Epithelial cell of proximal tubule (primary cell): ENCODE results near the gene SULT1E1. TPM values are rescaled to one million over a fixed set of nuclear protein-coding genes. Genes with fewer than 3 reads are reported as not detected.

Source experiments
- DNase-seq: peaks from one replicate; pipeline ENCODE4 v3.0.0-alpha.2; 2011; ENCODE audit warnings: low read depth
- H3K4me3 ChIP-seq: 2 replicates; pipeline ENCODE4 v1.5.1; 2011; ENCODE audit warnings: low read depth, mild to moderate bottlenecking, low read length
- total RNA-seq: library from RNA; depleted of rRNA; stranded (reverse); fragments of >200 nt; gene quantifications from 2 replicates; pipeline ENCODE4 v1.2.3, GENCODE V29; 2015
- TF ChIP-seq, protein P1 (sequence below): conservative IDR thresholded peaks from 2 replicates; pipeline ENCODE4 v1.5.1; 2012; ENCODE audit warnings: low read depth, mild to moderate bottlenecking, low read length

Gene SULT1E1
- total RNA-seq, 1 donor from 2014 or later = not detected

DNA sequence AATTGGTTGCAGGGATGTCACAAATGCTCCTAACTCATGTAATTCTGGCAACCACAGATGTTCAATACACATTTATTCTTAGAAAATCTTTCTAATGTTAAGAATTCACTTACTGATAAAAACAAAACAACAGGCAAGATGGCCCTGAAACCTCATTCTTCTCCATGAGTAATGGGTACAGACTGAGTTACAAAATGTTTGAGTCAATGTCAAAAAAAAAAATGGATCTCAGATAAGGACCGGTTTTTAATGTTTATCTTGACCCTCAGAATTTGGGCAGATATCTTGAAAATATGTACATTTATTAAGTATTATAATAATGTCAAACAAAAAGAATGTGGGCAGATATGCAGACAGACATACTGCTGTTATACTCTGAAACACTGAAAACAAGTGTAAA is 1.8 kb upstream of the SULT1E1 start:
- no peak overlapping the region for H3K4me3 ChIP-seq
- DNase-seq = no peak
- TF ChIP-seq, protein P1, sequence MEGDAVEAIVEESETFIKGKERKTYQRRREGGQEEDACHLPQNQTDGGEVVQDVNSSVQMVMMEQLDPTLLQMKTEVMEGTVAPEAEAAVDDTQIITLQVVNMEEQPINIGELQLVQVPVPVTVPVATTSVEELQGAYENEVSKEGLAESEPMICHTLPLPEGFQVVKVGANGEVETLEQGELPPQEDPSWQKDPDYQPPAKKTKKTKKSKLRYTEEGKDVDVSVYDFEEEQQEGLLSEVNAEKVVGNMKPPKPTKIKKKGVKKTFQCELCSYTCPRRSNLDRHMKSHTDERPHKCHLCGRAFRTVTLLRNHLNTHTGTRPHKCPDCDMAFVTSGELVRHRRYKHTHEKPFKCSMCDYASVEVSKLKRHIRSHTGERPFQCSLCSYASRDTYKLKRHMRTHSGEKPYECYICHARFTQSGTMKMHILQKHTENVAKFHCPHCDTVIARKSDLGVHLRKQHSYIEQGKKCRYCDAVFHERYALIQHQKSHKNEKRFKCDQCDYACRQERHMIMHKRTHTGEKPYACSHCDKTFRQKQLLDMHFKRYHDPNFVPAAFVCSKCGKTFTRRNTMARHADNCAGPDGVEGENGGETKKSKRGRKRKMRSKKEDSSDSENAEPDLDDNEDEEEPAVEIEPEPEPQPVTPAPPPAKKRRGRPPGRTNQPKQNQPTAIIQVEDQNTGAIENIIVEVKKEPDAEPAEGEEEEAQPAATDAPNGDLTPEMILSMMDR = no peak

DNA sequence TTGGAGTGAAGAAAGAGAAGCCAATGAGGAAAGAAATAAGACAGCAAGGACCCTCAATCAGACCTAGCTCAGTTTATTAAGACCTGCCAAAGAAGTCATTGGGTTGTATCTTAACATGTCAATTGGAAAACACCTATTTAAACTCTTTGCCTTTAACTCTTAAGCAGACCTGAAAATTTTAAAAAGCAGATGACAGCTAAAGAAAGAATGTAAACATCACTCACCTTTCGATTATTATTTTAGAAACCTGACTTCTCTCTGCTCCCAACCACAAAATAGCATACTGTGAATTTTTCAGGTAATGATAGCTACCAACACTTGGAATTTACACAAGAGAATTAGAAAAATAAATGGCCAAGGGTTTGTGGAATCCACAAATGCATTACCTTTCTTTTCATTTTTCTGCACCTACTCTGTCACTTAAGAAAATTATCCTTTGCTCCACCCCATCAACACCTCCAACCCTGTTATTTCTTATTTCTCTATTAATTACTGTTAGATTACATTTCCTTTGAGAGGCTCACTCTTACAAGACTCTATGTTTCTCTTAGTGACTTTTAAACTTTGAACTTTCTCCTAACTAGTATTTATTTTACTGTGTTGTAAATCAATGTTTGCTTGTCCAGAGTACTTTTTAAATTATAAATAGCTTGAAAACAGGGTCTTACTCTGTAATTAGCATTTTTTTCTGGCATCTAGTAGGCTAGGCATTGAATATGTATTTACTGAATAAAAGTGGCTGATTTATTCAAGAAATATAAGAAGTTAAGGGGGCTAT is 765 bp upstream of the SULT1E1 start:
- TF ChIP-seq, protein P1 = no peak
- no peak overlapping the region for H3K4me3 ChIP-seq
- no peak for DNase-seq

DNA sequence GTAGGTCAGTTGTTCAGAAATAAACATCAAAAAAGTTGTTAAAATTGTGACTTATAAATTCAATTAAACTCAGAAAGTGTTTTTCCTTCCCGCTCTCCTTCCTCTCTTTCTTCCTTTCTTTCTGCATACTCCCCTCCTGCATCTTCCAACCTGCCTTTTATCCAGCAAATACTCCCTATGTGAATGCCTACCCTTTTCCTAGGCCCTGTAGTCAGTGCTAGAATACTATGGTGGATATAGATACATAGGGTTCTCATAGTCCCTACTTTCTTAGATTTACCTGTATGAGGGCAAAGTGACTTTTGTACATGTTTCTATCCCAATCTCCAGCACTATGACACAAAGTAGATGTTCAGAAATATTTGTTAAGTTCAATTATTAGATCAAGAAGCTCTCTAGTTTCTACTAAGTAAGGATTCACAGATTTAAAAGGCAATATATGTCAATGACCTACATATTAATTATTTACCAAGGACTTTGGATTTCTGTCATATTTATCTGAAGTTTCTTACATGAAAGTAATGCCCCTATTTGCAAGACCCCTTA is 732 bp downstream of the SULT1E1 start:
- TF ChIP-seq, protein P1 = no peak
- no peak overlapping the region for H3K4me3 ChIP-seq
- no peak for DNase-seq

DNA sequence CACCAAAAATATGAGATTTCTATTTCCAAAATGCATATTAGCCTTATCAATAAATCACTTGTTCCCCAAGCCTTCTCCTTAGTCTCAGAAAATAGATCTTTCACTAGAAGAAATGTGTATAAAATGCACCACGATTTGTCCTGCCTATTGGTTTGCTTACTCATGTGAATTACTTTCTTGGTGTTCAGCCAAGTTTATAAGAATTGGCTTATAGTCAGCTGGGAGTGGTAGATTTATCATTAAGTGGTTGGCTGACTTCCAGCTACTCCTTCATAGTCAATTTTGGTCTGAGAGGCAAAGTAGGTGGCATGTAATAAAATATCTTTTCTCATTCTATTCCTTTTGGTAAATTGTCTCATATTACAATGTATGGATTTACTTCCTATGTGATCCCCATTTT is 1.3 kb downstream of the SULT1E1 start:
- TF ChIP-seq, protein P1 = no peak
- H3K4me3 ChIP-seq = no peak overlapping the region
- DNase-seq = peak; percentile 55

DNA sequence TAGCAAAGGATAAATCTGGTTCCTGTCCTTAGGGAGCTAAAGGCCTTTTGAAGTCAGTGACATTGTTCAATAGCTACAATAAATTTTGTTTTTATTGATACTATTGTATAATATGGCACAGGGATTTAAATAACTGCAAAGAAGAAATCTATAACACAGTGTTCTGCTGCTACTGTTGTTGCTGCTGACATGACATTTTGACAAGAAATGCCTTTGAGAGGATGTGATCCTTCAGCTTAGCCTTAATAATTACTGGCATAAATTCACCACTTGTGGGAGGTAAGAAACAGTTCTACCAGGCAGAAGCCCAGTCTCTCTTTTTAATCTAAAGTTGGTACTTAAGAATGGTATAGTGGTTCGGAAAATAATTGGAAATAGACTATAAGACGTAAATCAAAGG is 4.1 kb downstream of the SULT1E1 start:
- no peak for DNase-seq
- H3K4me3 ChIP-seq = no peak overlapping the region
- TF ChIP-seq, protein P1 = no peak

DNA sequence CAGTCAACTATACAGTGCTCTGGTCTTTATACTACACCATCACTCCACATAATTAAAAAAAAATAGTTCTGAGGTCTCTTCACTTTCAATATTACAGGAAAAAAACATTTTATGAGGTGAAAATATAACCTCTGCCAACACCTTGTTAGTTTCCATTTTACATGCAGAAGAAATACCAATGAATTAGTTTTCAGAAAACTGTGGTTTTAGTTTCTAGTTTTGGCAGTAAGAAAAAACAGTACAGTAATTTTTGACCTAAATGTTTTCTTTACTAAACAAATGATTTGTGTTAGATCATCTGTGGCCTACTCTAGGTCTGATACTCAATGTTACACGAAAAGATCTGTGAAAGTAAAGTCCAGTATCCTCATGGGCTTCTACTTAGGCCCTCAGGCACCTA is 10.0 kb downstream of the SULT1E1 start:
- DNase-seq = no peak
- no peak overlapping the region for H3K4me3 ChIP-seq
- TF ChIP-seq, protein P1 = no peak

DNA sequence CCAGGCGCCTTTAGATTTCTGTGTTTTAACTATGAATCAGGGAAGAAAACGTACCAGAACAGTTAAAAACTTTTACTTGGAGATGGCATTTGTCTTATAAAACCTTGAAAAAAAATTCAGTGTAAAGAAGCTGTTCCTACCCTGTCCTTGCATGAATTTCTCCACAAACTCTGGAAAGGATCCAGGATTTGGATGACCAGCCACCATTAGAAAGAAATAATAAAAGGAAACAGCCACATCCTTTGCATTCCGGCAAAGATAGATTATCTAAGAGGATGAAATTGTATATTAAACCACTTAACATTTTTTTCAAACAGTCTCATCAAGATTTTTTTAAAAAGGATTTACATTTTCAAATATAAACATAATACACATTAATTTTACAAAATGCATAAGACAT is 10.6 kb downstream of the SULT1E1 start:
- TF ChIP-seq, protein P1 = no peak

More for the DNA sequence above, 10.6 kb downstream of the SULT1E1 start:
- DNase-seq = no peak
- H3K4me3 ChIP-seq = no peak overlapping the region
